HEK293 (cell line): Measurements from ENCODE around the gene UCHL1.

Experiments
- GLI4 ChIP-seq: fragments of 450-650 bp; formaldehyde crosslinking; IDR thresholded peaks from 2 replicates; pipeline ENCODE4 v1.5.1; 2016; ENCODE audit warnings: missing biosample characterization, missing genetic modification characterization
- HOXA7 ChIP-seq: sonication (generic); formaldehyde crosslinking; IDR thresholded peaks from 2 replicates; pipeline ENCODE4 v1.8.1; 2022; ENCODE audit warnings: missing genetic modification reagents, borderline replicate concordance
- IKZF3 ChIP-seq: fragments of 450-650 bp; IDR thresholded peaks from 2 replicates; pipeline ENCODE4 v1.5.0; 2018; ENCODE audit warnings: missing biosample characterization, mild to moderate bottlenecking, missing genetic modification characterization, moderate library complexity
- MZF1 ChIP-seq: fragments of 450-650 bp; formaldehyde crosslinking; IDR thresholded peaks from 2 replicates; pipeline ENCODE4 v1.5.1; 2017; ENCODE audit warnings: missing biosample characterization, missing genetic modification characterization, borderline replicate concordance
- SCRT2 ChIP-seq: fragments of 450-650 bp; formaldehyde crosslinking; IDR thresholded peaks from 2 replicates; pipeline ENCODE4 v1.5.1; 2016; ENCODE audit warnings: missing biosample characterization, missing genetic modification characterization
- SP3 ChIP-seq: fragments of 450-650 bp; formaldehyde crosslinking; IDR thresholded peaks from 2 replicates; pipeline ENCODE4 v1.5.1; 2016; ENCODE audit warnings: missing biosample characterization, missing genetic modification characterization
- ZFP41 ChIP-seq: fragments of 450-650 bp; formaldehyde crosslinking; IDR thresholded peaks from 2 replicates; pipeline ENCODE4 v1.5.1; 2016; ENCODE audit warnings: missing biosample characterization, missing genetic modification characterization, borderline replicate concordance
- ZNF174 ChIP-seq: fragments of 450-650 bp; formaldehyde crosslinking; IDR thresholded peaks from 2 replicates; pipeline ENCODE4 v1.5.0; 2017; ENCODE audit warnings: missing biosample characterization, mild to moderate bottlenecking, missing genetic modification characterization
- ZNF202 ChIP-seq: fragments of 450-650 bp; formaldehyde crosslinking; IDR thresholded peaks from 2 replicates; pipeline ENCODE4 v1.5.1; 2016; ENCODE audit warnings: missing biosample characterization, missing genetic modification characterization, borderline replicate concordance
- ZNF211 ChIP-seq: fragments of 450-650 bp; formaldehyde crosslinking; IDR thresholded peaks from 2 replicates; pipeline ENCODE4 v1.5.1; 2016; ENCODE audit warnings: low read depth, missing biosample characterization, missing genetic modification characterization
- ZNF335 ChIP-seq: fragments of 450-650 bp; formaldehyde crosslinking; conservative IDR thresholded peaks from 2 replicates; pipeline ENCODE4 v1.5.1; 2016; ENCODE audit warnings: missing biosample characterization, missing genetic modification characterization
- TF ChIP-seq, protein P1 (sequence below): fragments of 450-650 bp; formaldehyde crosslinking; conservative IDR thresholded peaks from 2 replicates; pipeline ENCODE4 v1.5.1; 2016; ENCODE audit warnings: low read depth, missing biosample characterization, missing genetic modification characterization
- TF ChIP-seq, protein P2 (sequence below): fragments of 450-650 bp; formaldehyde crosslinking; IDR thresholded peaks from 2 replicates; pipeline ENCODE4 v1.5.1; 2016; ENCODE audit warnings: missing biosample characterization, missing genetic modification characterization, borderline replicate concordance
- TF ChIP-seq, protein P3 (sequence below): fragments of 450-650 bp; formaldehyde crosslinking; IDR thresholded peaks from 2 replicates; pipeline ENCODE4 v1.5.1; 2016; ENCODE audit warnings: missing biosample characterization, missing genetic modification characterization
- TF ChIP-seq, protein P4 (sequence below): fragments of 450-650 bp; formaldehyde crosslinking; IDR thresholded peaks from 2 replicates; pipeline ENCODE4 v1.5.1; 2016; ENCODE audit warnings: missing biosample characterization, missing genetic modification characterization
- TF ChIP-seq, protein P5 (sequence below): fragments of 450-650 bp; formaldehyde crosslinking; IDR thresholded peaks from 2 replicates; pipeline ENCODE4 v1.5.1; 2016; ENCODE audit warnings: missing biosample characterization, missing genetic modification characterization
- TF ChIP-seq, protein P6 (sequence below): fragments of 450-650 bp; formaldehyde crosslinking; IDR thresholded peaks from 2 replicates; pipeline ENCODE4 v1.5.1; 2016; ENCODE audit warnings: missing biosample characterization, missing genetic modification characterization
- TF ChIP-seq, protein P7 (sequence below): fragments of 450-650 bp; IDR thresholded peaks from 2 replicates; pipeline ENCODE4 v1.5.1; 2018; ENCODE audit warnings: missing biosample characterization, mild to moderate bottlenecking, missing genetic modification characterization
- TF ChIP-seq, protein P8 (sequence below): fragments of 450-650 bp; formaldehyde crosslinking; IDR thresholded peaks from 2 replicates; pipeline ENCODE4 v1.5.1; 2016; ENCODE audit warnings: missing biosample characterization, missing genetic modification characterization
- TF ChIP-seq, protein P9 (sequence below): sonication (generic); formaldehyde crosslinking; IDR thresholded peaks from 2 replicates; pipeline ENCODE4 v1.8.1; 2022; ENCODE audit warnings: mild to moderate bottlenecking, moderate library complexity, missing genetic modification reagents
- TF ChIP-seq, protein P10 (sequence below): fragments of 450-650 bp; formaldehyde crosslinking; optimal IDR thresholded peaks from 2 replicates; pipeline ENCODE3; 2016; ENCODE audit warnings: missing biosample characterization, mild to moderate bottlenecking, missing genetic modification characterization

The UCHL1 gene

DNA sequence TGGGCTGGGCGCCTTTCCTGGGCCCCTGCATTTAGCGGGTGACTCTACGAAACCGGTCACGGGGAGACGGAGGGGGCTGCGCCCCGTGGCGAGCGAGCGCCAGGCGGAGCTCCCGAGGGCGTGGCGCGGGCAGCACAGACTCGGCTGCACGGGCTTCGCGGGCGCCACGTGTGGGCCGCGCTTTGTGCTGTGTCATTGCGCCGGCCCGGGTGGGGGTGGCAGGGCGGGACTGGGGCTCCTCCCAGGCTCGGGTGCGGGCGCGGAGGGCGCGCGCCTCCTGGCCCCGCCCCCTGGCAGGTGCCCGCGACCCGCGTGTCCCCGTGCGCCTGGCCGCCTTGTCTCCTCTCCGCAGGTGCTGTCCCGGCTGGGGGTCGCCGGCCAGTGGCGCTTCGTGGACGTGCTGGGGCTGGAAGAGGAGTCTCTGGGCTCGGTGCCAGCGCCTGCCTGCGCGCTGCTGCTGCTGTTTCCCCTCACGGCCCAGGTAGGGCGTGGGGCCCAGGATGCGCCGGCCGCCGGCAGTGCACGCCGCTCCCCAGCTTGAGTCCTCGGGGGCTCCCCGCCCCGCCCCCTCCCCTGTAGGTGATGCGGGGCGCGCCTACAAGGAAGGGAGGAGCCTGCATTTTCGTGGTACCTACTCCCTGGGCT lies 651 bp downstream of the UCHL1 start (continued):
- TF ChIP-seq, protein P1, sequence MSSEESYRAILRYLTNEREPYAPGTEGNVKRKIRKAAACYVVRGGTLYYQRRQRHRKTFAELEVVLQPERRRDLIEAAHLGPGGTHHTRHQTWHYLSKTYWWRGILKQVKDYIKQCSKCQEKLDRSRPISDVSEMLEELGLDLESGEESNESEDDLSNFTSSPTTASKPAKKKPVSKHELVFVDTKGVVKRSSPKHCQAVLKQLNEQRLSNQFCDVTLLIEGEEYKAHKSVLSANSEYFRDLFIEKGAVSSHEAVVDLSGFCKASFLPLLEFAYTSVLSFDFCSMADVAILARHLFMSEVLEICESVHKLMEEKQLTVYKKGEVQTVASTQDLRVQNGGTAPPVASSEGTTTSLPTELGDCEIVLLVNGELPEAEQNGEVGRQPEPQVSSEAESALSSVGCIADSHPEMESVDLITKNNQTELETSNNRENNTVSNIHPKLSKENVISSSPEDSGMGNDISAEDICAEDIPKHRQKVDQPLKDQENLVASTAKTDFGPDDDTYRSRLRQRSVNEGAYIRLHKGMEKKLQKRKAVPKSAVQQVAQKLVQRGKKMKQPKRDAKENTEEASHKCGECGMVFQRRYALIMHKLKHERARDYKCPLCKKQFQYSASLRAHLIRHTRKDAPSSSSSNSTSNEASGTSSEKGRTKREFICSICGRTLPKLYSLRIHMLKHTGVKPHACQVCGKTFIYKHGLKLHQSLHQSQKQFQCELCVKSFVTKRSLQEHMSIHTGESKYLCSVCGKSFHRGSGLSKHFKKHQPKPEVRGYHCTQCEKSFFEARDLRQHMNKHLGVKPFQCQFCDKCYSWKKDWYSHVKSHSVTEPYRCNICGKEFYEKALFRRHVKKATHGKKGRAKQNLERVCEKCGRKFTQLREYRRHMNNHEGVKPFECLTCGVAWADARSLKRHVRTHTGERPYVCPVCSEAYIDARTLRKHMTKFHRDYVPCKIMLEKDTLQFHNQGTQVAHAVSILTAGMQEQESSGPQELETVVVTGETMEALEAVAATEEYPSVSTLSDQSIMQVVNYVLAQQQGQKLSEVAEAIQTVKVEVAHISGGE (tag by site-specific recombination): no peak
- TF ChIP-seq, protein P2, sequence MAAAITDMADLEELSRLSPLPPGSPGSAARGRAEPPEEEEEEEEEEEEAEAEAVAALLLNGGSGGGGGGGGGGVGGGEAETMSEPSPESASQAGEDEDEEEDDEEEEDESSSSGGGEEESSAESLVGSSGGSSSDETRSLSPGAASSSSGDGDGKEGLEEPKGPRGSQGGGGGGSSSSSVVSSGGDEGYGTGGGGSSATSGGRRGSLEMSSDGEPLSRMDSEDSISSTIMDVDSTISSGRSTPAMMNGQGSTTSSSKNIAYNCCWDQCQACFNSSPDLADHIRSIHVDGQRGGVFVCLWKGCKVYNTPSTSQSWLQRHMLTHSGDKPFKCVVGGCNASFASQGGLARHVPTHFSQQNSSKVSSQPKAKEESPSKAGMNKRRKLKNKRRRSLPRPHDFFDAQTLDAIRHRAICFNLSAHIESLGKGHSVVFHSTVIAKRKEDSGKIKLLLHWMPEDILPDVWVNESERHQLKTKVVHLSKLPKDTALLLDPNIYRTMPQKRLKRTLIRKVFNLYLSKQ (tag by site-specific recombination): no peak
- TF ChIP-seq ZNF174 (tag by site-specific recombination) (no peak; the same call in 1 of the 2 replicates), IKZF3 (tag by site-specific recombination) (no peak), GLI4 (tag by site-specific recombination) (no peak), SP3 (peak; percentile 65), ZFP41 (no peak), HOXA7 (CRISPR knock-in tag) (no peak), ZNF335 (no peak), ZNF211 (tag by site-specific recombination) (no peak), ZNF202 (no peak), SCRT2 (tag by site-specific recombination) (no peak), MZF1 (tag by site-specific recombination) (no peak)
- TF ChIP-seq, protein P3, sequence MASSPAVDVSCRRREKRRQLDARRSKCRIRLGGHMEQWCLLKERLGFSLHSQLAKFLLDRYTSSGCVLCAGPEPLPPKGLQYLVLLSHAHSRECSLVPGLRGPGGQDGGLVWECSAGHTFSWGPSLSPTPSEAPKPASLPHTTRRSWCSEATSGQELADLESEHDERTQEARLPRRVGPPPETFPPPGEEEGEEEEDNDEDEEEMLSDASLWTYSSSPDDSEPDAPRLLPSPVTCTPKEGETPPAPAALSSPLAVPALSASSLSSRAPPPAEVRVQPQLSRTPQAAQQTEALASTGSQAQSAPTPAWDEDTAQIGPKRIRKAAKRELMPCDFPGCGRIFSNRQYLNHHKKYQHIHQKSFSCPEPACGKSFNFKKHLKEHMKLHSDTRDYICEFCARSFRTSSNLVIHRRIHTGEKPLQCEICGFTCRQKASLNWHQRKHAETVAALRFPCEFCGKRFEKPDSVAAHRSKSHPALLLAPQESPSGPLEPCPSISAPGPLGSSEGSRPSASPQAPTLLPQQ (tag by site-specific recombination): 0 out of 2 replicates have a peak, but pooled peaks have one; percentile 20
- TF ChIP-seq, protein P4, sequence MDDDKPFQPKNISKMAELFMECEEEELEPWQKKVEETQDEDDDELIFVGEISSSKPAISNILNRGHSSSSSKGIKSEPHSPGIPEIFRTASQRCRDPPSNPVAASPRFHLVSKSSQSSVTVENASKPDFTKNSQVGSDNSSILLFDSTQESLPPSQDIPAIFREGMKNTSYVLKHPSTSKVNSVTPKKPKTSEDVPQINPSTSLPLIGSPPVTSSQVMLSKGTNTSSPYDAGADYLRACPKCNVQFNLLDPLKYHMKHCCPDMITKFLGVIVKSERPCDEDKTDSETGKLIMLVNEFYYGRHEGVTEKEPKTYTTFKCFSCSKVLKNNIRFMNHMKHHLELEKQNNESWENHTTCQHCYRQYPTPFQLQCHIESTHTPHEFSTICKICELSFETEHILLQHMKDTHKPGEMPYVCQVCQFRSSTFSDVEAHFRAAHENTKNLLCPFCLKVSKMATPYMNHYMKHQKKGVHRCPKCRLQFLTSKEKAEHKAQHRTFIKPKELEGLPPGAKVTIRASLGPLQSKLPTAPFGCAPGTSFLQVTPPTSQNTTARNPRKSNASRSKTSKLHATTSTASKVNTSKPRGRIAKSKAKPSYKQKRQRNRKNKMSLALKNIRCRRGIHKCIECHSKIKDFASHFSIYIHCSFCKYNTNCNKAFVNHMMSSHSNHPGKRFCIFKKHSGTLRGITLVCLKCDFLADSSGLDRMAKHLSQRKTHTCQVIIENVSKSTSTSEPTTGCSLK: no peak
- TF ChIP-seq, protein P5, sequence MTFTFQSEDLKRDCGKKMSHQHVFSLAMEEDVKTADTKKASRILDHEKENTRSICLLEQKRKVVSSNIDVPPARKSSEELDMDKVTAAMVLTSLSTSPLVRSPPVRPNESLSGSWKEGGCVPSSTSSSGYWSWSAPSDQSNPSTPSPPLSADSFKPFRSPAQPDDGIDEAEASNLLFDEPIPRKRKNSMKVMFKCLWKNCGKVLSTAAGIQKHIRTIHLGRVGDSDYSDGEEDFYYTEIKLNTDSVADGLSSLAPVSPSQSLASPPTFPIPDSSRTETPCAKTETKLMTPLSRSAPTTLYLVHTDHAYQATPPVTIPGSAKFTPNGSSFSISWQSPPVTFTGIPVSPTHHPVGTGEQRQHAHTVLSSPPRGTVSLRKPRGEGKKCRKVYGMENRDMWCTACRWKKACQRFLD (tag by site-specific recombination): no peak
- TF ChIP-seq, protein P6, sequence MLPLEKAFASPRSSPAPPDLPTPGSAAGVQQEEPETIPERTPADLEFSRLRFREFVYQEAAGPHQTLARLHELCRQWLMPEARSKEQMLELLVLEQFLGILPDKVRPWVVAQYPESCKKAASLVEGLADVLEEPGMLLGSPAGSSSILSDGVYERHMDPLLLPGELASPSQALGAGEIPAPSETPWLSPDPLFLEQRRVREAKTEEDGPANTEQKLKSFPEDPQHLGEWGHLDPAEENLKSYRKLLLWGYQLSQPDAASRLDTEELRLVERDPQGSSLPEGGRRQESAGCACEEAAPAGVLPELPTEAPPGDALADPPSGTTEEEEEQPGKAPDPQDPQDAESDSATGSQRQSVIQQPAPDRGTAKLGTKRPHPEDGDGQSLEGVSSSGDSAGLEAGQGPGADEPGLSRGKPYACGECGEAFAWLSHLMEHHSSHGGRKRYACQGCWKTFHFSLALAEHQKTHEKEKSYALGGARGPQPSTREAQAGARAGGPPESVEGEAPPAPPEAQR: no peak
- TF ChIP-seq, protein P7, sequence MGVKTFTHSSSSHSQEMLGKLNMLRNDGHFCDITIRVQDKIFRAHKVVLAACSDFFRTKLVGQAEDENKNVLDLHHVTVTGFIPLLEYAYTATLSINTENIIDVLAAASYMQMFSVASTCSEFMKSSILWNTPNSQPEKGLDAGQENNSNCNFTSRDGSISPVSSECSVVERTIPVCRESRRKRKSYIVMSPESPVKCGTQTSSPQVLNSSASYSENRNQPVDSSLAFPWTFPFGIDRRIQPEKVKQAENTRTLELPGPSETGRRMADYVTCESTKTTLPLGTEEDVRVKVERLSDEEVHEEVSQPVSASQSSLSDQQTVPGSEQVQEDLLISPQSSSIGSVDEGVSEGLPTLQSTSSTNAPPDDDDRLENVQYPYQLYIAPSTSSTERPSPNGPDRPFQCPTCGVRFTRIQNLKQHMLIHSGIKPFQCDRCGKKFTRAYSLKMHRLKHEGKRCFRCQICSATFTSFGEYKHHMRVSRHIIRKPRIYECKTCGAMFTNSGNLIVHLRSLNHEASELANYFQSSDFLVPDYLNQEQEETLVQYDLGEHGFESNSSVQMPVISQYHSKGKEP (tag by site-specific recombination): no peak
- TF ChIP-seq, protein P8, sequence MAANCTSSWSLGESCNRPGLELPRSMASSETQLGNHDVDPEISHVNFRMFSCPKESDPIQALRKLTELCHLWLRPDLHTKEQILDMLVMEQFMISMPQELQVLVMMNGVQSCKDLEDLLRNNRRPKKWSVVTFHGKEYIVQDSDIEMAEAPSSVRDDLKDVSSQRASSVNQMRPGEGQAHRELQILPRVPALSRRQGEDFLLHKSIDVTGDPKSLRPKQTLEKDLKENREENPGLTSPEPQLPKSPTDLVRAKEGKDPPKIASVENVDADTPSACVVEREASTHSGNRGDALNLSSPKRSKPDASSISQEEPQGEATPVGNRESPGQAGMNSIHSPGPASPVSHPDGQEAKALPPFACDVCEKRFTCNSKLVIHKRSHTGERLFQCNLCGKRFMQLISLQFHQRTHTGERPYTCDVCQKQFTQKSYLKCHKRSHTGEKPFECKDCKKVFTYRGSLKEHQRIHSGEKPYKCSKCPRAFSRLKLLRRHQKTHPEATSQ: no peak
- TF ChIP-seq, protein P9, sequence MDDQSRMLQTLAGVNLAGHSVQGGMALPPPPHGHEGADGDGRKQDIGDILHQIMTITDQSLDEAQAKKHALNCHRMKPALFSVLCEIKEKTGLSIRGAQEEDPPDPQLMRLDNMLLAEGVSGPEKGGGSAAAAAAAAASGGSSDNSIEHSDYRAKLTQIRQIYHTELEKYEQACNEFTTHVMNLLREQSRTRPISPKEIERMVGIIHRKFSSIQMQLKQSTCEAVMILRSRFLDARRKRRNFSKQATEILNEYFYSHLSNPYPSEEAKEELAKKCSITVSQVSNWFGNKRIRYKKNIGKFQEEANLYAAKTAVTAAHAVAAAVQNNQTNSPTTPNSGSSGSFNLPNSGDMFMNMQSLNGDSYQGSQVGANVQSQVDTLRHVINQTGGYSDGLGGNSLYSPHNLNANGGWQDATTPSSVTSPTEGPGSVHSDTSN (CRISPR knock-in tag): 0 out of 2 replicates have a peak, but pooled peaks have one; percentile 7
- TF ChIP-seq, protein P10, sequence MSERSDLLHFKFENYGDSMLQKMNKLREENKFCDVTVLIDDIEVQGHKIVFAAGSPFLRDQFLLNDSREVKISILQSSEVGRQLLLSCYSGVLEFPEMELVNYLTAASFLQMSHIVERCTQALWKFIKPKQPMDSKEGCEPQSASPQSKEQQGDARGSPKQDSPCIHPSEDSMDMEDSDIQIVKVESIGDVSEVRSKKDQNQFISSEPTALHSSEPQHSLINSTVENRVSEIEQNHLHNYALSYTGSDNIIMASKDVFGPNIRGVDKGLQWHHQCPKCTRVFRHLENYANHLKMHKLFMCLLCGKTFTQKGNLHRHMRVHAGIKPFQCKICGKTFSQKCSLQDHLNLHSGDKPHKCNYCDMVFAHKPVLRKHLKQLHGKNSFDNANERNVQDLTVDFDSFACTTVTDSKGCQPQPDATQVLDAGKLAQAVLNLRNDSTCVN (tag by site-specific recombination): peak; percentile 87
